GM18909 (cell line): ENCODE results near the gene ZNF318.

ENCODE experiments used
- ATAC-seq: cut with Tn5 transposase; IDR thresholded peaks from one replicate; pipeline ENCODE4 v1.9.1; 2021; ENCODE audit warnings: mild to moderate bottlenecking; ENCODE audit not compliant: unreplicated experiment, poor library complexity

Gene ZNF318

GRCh38 chr6:43287717-43288679 is 81.4 kb downstream of the ZNF318 start:
- no peak for ATAC-seq

- ATAC-seq = no peak
Measured at GRCh38 chr6:43286980-43287716, 82.3 kb downstream of the ZNF318 start.

GRCh38 chr6:43286456-43286979 is 82.9 kb downstream of the ZNF318 start:
- ATAC-seq = no peak
